ENCODE data around the gene SUPT7L.

DNA sequence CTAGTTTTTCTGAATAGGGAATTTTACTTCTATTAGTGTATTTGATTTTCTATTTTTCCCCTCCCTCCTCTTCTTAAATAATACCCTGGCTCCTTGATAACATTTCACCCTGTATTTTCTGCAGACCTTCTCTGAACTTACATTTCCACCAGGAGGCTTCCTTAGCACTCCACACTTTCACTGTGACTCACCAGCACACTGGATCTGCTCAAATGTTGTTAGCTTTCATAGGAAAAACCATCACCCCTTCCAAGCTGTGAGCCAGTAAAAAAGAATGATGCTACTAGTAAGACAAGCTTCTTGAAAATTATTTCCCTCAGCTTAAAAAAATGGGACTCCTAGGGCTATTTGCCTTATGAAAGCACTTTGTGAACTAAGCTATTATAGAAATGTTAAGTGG, 16.1 kb downstream of the SUPT7L start:
- TF ChIP-seq, protein P1, sequence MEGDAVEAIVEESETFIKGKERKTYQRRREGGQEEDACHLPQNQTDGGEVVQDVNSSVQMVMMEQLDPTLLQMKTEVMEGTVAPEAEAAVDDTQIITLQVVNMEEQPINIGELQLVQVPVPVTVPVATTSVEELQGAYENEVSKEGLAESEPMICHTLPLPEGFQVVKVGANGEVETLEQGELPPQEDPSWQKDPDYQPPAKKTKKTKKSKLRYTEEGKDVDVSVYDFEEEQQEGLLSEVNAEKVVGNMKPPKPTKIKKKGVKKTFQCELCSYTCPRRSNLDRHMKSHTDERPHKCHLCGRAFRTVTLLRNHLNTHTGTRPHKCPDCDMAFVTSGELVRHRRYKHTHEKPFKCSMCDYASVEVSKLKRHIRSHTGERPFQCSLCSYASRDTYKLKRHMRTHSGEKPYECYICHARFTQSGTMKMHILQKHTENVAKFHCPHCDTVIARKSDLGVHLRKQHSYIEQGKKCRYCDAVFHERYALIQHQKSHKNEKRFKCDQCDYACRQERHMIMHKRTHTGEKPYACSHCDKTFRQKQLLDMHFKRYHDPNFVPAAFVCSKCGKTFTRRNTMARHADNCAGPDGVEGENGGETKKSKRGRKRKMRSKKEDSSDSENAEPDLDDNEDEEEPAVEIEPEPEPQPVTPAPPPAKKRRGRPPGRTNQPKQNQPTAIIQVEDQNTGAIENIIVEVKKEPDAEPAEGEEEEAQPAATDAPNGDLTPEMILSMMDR (tag by site-specific recombination; IDR thresholded peaks at IDR 0.05): no peak
- no peak for TF ChIP-seq ZNF596 (tag by site-specific recombination; IDR thresholded peaks at IDR 0.05)
- TF ChIP-seq, protein P2, sequence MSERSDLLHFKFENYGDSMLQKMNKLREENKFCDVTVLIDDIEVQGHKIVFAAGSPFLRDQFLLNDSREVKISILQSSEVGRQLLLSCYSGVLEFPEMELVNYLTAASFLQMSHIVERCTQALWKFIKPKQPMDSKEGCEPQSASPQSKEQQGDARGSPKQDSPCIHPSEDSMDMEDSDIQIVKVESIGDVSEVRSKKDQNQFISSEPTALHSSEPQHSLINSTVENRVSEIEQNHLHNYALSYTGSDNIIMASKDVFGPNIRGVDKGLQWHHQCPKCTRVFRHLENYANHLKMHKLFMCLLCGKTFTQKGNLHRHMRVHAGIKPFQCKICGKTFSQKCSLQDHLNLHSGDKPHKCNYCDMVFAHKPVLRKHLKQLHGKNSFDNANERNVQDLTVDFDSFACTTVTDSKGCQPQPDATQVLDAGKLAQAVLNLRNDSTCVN (tag by site-specific recombination; optimal IDR thresholded peaks at IDR 0.05): no peak

Measured in HEK293 (cell line).